Frontal cortex (tissue), 4 donors: ENCODE data around the gene DCLRE1A. TPM values are rescaled to one million over a fixed set of nuclear protein-coding genes. Genes with fewer than 3 reads are reported as not detected.
"Not testable (repeated sequence)": the region's sequence is repeated elsewhere in the genome, so short reads cannot be mapped to it uniquely, and the experiment has no call there.

Source experiments
- DNase-seq, 2 donors: peaks; one replicate each; pipeline ENCODE4 v3.0.0; 2012; ENCODE audit warnings: low spot score in 2 of 2
- FAIRE-seq: peaks from 2 replicates; lab custom pipeline; 2012; peaks lifted over from hg19 to GRCh38; lab: Jason Lieb, UNC
- total RNA-seq: library from RNA; depleted of rRNA; stranded (reverse); fragments of >200 nt; gene quantifications from one replicate; pipeline ENCODE4 v1.2.3, GENCODE V29; 2014
- donor health status: control.
- donor health status: control.
- donor health status: control.

Gene DCLRE1A
- total RNA-seq, 1 donor from 2014 or later, result 16.7 TPM

DNA sequence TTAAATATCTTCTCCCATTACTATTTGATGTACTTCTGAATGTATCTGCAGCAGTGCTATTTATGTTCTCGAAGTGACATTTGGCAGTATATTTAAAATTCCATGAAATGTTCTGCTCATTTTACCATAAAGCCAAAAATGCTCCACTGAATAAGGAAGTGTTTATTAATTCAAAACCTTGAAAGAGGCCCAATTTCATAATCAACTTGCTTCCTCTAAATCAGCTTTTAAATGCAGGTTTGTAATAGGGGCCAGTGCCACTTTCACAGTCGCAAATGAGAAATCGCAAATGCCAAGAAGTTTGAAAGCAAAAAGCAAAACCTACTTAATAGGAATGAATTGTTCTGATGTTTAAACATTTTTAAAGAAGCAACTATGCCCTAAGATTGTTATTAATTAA, 12.0 kb upstream of the DCLRE1A start:
- FAIRE-seq (no peak), DNase-seq (no peak)

DNA sequence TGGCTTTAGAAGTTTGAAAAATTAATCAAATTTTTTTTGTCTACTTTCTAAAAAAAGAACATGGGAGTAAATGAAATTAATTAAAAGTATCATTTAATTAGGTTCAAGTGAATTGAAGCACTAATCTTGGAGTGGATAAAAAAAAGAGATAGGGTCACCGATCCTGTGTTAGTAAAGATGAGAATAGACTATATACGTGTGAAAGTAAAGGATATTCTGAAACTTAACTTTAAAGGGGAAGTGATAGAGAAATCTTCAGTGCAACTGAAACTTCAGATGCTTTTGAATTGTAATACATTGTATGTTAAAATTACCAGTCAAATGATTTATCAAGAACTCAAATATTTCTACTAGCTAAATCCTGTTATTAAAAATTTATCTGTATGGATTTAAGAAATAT, 5.4 kb upstream of the DCLRE1A start:
- no peak for FAIRE-seq
- no peak for DNase-seq

DNA sequence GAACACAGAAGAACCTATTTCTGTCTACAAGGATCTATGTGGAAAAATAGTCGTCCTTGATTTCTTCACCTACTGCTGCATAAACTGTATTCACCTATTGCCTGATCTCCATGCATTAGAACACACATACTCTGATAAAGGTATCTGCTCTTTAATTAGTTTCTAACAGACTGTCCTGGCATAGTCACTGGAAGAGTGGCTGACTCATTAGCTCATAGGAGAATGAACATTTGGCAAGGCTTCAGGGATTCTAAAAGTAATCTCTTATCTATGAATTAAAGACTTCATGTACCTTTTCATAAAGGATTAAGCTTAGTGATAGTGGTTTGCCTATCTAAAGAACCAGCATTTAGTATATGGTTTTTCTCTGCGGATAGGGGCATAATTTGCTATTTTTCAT, 4.7 kb upstream of the DCLRE1A start:
- FAIRE-seq, result no peak
- DNase-seq, result no peak

DNA sequence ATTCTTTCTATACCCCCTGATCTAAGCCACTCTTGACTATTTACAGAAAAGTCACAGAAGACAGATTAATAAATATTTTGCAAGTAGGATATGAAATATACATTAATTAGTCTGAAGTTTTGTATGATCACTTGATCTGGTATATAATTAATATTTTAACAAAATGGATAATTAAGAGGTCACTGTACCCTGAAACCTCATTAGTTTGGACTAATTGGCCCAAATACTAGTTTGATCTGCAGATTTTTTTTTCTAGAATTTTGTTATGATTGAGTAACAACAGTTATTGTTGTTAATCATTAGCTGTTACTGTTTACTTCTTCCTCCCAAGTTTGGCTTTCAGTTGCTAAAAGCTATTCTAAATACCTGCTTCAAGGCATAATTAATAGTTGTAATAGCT, 3.3 kb upstream of the DCLRE1A start:
- FAIRE-seq (no peak), DNase-seq (no peak)

DNA sequence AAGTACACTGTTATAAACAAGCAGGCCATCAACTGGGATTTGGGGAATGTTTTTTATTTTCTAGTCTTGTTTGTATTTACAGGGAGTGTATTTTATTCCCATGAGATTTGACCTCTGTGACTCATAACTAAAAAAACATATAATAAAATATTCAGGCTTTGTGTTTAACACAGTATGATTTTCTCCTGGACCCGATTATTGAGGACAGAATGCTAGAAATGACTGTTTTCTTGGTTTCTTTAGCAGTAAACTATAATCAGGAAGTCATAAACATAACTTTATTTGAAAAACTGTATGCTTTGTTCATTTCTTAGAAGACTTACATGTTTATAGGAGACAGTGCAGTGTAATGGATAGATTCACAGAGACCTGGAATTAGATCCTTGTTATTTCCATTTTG, 2.7 kb upstream of the DCLRE1A start:
- FAIRE-seq (no peak), DNase-seq (no peak)

DNA sequence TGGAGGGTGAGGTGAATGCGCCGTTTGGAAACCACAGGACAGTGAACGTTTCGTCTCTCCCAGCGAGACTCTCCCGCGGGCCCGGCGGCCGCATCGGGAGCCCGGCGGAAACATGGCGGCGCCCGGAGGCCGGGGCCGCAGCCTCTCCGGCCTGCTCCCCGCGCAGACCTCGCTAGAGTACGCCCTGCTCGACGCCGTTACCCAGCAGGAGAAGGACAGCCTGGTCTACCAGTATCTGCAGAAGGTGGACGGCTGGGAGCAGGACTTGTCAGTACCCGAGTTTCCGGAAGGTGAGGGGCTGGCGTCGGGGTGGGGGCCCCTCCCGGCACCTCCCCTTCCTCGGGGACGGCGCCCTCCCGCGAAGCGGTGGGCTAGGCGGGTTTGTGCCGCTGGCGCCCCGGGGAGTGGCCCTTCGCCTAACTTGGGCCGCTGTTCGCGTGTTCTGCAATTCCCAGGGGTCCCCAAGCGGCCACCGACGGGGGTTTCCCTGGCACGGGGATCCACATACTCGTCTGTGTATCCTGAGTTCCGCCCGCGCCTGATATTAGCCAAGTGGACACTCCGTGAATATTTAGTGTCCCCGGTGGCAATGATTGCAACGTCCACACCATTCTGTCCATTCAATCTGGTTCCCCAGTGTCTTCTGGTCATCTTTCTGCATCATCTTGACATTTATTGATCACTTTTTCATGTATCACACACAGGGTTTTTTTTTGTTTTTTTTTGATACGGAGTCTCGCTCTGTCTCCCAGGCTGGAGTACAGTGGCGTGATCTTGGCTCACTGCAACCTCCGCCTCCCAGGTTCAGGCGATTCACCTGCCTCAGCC, 1.1 kb upstream of the DCLRE1A start:
- peak; percentile 47 to 62 for DNase-seq
- no peak for FAIRE-seq

DNA sequence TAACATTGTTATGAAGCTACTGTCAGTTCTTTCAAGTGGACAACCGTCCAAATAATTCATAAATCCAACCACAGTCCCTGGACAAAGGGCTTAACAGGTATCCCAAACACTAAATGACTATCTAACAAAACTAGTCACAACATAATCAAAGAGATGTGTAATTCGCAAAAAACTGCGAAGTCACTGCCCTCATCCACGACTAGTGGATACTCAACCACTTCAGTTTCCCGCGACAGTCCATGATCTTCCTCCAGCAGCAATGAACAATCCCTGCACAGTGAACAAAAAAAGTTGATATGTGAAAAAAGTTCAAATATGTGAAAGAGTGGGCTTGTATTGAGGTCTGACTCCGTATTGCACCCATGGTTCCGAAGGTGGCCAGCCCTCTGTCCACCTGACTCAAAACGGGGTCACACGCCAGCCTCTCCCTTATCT, 287 bp downstream of the DCLRE1A start:
- DNase-seq (no peak), FAIRE-seq (no peak)

DNA sequence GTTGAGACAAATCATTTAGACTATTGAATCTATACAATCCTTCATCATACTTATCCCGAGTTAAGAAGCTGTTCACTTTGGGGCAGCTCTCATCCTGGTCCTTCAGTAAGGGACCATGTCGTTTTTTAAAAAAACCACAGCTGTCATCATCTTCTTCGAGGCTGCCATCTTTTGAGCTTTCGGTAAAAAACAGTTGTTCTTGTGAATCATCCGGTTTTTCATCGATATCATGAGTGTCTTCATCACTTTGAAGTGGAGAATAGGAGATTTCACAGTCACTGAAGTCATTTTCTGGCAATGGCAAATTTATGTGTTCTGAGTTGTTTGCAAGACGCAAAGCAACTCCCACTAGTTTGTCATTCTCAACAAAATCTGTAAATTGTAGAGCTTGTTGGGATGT, 3.9 kb downstream of the DCLRE1A start:
- DNase-seq (no peak), FAIRE-seq (no peak)

DNA sequence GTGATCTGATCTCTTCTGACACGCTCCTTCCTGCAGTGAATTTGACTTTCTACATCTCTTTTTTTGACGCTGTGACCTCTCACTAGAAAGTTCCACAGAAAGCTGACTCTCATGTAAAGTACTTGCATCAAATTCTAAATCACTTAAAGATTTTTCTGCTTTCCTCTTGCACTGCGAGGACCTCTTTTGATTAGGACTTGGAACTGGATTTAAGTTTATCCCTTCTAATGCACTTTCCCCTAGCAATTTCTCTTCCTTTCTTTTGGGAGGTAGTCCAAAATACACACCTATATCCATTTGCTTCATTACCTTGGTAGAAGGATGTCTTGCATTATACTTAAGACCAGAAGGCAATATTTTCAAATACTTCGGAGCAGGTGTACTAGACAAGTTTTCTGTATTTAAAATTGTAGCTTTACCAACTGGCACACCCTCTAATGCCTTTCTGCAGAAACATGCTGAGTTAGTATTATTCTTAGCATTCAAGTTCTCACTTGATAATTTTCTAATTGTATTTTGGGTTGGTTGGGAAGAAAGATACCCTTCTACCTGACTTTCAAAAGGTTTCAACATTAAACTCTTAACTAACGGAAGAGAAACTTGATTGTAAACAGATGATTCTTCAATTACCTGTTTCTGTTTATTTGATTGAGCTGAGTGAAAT, 4.6 kb downstream of the DCLRE1A start:
- no peak for FAIRE-seq

DNA sequence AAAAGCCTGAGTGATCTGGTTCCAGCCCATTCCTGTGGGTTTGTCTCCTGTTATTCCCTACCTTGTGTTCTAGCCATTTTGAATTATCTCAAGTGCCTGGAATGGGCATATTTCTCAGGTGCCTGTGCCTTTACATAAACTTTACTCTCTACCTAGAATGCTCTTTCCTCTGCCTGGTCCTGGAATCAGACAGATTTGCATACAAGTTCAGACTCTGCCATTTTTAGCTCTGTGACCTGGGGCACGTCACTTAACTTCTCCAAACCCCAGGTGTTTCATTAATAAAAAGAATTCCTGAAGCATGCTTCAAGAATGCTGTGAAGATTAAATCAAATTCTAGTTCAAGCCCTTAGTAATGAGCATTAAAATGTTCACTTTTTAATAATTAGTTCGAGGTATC, 7.8 kb downstream of the DCLRE1A start:
- FAIRE-seq, result no peak
- DNase-seq, result no peak

More for the DNA sequence above, 4.6 kb downstream of the DCLRE1A start:
- DNase-seq, result no peak

DNA sequence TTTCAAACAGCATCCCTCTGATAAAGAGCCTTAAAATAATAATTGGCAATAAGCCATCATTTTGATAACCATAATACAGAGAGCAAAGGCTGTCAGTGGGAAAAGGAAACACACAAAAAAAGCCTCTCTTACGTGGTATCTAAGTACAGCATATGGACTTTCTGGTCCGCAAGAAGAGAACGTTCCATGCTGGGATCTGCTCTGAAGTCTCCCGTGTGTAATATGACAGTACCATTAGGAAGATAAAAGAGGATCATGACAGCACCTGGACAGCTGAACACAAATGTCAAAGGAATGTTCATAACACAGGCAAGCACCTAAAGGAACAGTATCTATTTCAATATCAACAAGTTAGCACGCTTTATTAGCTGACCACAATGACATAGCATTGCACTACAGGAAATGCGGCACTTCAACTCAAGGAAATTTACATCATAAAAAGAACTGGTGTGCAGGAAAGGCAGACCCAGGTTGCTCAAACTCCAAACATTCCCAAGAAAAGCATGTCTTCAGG, 9.9 kb downstream of the DCLRE1A start:
- DNase-seq (no peak), FAIRE-seq (no peak)

DNA sequence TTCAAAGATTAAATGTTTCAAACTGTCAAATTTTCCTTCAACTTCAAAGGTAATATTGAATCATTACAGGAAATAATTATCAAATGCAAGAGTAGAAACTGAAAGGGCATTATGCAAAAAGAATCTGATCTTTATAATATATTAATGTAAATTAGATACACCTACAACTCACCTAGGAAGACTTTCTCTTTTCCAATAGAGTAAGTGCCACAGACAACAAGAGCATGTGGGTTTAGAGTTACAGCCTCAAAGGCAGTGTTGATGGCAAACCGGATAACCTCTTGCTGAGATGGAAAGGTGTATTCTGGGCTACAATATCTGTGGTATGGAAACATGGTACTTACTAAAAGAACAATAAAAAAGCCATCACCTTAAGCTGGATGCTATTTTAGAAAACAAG, 11.7 kb downstream of the DCLRE1A start:
- FAIRE-seq (no peak), DNase-seq (no peak)

DNA sequence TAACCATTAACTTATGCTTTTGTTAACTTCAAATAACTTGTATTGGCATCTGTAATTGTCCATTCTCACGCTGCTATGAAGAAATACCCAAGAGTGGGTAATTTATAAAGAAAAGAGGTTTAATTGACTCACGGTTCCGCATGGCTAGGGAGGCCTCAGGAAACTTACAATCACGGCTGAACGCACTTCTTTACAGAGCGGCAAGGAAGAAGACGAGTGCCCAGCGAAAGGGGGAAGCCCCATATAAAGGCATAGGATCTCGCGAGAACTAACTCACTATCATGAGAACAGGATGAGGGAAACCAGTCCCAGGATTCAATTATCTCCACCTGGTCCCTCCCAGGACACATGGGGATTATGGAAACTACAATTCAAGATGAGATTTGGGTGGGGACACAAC, 25.3 kb downstream of the DCLRE1A start:
- FAIRE-seq, DNase-seq: not testable (repeated sequence)

DNA sequence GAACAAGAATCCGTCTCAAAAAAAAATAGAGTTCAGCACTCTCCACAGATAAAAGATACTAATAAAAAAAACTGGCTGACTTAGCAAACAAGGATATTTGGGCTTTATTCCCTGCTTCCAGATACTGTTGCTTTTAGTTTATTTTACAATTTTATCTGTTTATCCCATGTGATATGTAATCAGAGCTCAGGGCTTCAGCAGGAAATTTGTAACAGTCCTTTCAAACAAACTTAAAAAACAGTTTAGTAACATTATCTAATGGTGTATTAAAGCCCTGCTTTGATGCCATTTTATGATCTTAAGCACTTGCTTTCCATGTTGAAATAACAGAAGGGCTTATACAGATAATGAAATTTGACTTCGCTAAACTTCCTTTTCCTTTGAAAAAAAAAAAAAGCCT, 28.1 kb downstream of the DCLRE1A start:
- FAIRE-seq (no peak), DNase-seq (no peak)

DNA sequence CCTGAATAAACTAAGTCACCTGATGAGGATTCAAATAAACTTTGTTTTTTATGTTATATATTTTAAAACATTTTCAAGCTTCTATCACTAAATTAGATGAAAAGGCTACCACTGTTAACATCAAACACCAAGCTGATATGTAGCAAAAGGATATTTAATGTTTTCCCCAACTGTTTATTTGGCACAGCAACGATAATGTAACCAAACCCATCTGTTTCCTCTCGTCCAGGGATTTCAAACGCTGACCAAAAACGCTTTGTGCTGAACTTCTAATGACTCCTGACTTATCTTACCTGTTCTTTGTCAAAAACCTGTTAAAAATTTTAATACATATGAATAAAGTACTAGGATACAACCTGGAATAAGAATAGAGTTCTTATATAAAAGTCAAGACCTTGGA, 30.5 kb downstream of the DCLRE1A start:
- FAIRE-seq, result no peak
- no peak for DNase-seq

DNA sequence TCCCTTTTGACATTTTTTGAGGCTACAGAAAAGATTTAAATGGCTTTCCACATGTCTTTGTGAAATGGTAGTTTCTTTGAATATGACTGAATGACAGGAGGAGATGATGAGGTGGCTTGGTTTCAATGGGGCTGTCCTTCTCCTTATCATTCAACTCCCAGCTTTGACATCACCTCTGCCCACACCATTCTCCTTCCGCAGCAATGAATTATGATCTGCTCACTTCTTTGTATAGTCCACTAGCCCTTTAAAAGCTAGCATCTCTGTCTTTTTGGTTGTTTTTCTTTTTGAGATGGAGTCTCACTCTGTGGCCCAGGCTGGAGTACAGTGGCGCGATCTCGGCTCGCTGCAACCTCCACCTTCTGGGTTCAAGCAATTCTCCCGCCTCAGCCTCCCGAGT, 31.7 kb downstream of the DCLRE1A start:
- no peak for FAIRE-seq

DNA sequence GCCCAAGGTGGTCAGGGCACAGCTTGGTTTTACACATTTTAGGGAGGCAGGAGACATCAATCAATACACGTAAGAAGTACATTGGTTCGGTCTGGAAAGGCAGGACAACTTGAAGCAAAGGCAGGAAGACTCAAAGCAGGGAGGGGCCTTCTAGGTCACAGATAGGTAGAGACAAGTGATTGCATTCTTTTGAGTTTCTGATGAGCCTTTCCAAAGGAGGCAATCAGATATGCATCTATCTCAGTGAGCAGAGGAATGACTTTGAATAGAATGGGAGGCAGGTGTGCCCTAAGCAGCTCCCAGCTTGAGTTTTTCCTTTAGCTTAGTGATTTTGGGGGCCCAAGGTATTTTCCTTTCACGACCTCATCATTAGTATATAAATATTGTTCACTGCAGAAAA, 32.6 kb downstream of the DCLRE1A start:
- FAIRE-seq, DNase-seq: not testable (repeated sequence)

More for the DNA sequence above, 31.7 kb downstream of the DCLRE1A start:
- DNase-seq, result no peak

DNA sequence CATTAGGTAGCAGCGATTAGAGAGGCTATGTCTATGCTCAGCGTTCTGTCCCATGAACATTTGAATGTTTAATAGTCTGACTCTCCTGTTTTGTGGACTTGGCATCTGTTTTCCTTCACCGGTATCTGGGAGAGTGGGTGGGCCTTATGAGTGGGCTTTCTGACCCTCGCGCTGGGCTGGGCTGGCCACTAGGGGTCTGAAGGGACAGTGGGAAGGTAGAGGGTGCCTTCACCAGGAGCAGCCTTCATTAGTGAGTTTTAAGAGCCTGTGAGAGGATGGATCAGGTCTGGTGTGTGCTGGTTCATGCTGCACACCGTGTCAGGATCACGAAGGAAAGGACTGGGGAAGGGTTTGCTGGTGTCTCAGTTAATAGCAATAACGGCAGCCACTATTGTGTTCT, 33.4 kb downstream of the DCLRE1A start:
- FAIRE-seq (no peak), DNase-seq (no peak)

DNA sequence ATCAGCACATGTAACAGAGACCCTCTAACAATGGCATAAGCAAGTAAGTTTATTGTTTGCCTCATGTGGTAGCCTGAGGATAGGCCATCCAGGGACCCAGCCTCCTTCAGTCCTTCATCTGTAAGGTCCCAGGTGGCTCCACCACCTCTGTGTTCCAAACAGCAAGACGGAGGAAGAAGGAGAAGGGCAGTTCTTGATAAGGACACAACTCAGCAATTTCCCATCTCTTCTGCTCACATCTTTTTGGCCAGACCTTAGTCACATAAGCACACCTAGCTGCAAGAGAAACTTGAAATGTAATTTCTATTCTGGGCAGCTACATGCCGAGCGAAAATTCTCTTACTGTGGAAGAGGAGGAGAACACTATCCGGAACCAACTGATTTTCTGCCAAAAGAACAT, 33.9 kb downstream of the DCLRE1A start:
- no peak for DNase-seq
- FAIRE-seq, result no peak

DNA sequence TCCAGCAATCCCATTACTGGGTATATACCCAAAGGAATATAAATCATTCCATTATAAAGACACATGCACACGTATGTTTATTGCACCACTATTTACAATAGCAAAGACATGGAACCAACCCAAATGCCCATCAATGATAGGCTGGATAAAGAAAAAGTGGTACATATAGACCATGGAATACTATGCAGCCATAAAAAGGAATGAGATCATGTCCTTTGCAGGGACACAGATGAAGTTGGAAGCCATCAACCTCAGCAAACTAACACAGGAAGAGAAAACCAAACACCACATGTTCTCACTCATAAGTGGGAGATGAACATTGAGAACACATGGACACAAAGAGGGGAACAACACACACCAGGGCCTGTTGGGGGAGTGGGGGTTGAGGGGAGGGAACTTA, 39.2 kb downstream of the DCLRE1A start:
- not testable (repeated sequence) for DNase-seq, FAIRE-seq

DNA sequence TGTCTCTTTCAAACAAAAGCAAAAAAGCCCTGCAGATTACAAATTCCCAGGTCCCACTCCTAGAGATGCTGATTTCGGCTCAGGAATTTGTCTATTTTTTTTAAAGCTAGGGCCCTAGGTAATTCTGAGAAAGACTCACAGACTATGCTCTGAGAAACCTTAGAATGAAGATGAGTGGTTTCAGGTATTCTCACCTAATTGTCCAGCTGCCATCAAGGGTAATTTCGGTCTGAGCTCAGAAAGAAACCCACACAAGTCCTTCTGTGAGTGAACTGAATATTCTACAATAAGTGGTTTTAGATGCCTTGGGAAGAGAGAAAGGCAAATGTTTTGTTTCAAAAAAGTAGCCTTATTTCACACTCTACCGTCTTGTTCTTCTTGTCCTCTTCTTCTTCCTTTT, 45.7 kb downstream of the DCLRE1A start:
- no peak for DNase-seq
- FAIRE-seq, result no peak
